NCI-H128 (cell line): ENCODE results near the gene C1orf35.

Experiments
- DNase-seq: peaks from one replicate; lab custom pipeline; 2025; ENCODE audit not compliant: unreplicated experiment; lab: John Stamatoyannopoulos, UW

The C1orf35 gene

DNA sequence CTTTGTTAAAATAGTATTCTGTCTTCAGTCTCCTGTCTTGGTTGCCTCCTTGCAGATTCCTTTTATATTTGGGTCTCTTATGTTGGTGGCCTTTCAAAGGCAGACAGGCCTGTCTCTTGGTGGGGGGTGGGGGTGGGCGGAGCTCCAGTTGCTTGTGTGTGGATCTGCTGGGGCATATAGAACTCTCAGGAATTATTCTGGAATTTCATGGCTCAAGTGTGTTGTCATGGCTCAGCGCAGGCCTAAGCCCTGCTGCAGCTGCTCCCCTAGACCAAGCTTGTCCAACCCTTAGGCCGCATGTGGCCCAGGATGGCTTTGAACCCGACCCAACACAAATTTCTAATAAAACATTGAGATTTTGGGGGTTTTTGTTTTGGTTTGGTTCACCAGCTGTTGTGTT lies 8.0 kb downstream of the C1orf35 start:
- DNase-seq: no peak

DNA sequence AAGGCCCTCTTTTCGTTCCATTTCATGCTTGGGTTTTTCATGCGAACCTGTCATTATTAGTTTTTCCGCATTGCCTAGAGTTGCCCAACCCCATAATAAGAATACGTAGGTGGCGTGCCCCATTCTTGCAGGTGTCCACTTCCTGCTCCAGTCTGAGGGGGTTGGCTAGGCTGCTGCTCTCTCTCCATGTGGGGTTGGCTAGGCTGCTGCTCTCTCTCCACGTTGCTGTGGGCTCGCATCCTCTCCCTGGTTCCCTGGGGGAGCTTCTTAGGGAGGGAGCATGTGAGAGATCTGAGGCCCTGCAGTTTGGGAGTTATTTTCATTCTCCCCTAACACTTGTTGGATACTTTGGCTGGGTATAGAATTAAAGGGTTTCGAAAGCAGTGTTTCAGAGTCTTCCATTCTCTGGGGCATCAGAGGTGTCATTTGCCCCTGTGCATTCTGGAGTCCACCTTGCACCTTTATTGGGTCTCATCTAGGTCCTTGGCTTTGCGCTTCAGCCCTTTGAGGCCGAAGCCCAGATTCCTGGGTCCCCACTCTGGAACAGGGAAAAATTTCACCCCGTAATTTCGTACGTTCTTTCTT lies 8.6 kb downstream of the C1orf35 start:
- DNase-seq: no peak

DNA sequence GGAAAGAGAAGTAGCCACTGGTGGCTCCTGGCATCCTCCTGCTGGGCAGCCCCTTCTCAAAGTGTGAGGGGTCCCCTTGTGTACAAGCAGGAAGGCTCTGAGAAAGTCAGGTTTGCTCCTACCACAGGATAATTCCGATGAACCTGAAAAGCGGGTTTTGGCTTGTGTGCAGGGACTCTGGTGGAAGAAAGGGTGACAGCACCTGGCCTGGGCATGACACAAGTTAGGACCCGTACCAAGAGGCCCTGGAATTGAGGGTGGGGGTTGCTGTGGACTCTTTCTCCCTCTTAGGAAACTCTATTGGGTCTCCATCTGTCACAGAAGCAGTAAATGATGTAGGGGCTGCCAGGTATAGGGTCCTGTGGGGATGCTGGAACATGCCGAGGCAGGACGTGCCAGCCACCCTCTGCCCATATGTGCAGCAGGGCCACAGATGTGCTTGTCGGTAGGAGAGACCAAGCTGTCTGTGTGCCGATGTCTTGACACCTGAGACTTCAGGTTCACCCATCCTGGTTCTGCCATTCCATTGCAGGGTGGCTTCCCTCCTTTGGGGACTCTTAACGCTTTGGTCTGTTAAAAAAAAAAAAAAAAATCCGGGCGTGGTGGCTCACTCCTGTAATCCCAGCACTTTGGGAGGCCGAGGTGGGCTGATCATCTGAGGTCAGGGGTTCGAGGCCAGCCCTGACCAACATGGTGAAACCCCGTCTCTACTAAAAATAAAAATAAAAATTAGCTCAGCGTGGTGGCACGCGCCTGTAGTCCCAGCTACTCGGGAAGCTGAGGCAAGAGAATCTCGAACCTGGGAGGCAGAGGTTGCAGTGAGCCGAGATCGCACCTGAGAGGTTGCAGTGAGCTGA lies 9.8 kb downstream of the C1orf35 start:
- DNase-seq: no peak

DNA sequence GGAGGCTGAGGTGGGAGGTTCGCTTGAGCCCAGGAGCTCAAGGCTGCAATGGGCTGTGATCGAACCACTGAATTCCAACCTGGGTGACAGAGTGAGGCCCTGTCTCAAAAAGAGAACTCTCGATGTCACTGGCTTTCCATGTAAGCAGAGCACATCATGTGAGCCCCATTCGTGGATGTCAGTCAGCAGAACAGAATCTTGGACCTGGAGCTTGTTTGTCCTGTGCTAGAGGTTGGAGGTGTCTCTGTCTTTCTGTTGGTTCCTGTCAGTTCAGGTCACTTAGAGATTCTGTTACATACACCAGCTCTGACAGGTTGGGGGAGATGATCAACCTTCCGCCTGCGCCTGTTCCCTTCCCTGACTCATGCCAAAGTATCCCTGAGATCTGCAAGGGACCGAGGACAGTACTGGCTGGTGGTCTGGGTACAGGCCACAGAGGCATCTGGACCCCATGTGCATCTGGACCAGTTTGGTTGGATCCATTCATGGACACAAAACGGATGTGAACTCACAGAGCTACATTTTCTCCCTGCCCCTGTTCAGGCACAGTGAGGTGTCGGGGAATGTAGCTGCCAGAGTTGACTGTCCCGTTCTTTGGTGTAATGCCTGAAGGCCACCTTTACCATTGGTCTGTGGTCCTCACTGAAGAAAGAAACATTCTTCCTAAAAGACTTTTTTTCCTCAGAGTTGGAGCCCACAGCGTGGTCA lies 10.6 kb downstream of the C1orf35 start:
- no peak for DNase-seq

DNA sequence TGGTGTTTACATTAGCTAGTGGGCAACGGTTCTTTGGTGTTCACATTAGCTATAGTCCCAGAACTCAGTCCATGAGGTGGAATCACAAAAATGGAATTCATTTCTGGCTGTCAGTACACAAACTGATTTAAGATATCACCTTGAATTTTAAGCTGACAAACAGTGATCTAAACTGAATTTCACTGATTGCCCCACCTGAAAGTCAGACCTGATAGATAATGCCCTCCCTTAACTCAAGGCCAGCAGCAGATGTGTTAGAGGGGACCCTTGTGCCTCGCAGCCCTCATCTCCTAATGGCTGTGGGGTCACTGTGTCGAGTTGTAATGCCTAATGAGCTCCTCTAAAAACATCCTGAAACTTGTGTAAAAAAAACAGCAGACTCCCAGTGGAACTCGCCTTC lies 12.0 kb downstream of the C1orf35 start:
- no peak for DNase-seq

DNA sequence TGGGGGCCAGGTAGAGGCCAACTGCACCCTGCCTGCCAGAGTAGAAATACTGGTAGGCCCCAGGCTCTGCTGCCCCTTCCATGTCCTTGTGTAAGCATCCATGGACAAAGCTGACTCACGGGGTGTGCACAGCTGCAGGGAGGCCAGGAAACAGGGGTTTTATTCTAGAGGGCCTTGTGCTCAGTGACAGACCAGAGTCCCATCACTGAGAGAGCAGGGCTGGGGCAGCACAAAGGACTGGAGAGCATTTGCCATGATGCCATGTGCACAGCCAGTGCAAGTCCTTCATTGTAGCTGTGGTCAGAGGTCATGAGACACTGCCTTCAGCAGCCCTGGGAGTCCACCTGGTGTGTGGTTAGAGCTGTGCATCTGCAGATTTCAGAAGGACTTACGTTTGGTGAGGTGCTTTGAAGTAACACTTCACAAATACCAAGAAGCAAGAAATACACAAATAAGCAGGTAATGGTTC lies 12.5 kb downstream of the C1orf35 start:
- no peak for DNase-seq

DNA sequence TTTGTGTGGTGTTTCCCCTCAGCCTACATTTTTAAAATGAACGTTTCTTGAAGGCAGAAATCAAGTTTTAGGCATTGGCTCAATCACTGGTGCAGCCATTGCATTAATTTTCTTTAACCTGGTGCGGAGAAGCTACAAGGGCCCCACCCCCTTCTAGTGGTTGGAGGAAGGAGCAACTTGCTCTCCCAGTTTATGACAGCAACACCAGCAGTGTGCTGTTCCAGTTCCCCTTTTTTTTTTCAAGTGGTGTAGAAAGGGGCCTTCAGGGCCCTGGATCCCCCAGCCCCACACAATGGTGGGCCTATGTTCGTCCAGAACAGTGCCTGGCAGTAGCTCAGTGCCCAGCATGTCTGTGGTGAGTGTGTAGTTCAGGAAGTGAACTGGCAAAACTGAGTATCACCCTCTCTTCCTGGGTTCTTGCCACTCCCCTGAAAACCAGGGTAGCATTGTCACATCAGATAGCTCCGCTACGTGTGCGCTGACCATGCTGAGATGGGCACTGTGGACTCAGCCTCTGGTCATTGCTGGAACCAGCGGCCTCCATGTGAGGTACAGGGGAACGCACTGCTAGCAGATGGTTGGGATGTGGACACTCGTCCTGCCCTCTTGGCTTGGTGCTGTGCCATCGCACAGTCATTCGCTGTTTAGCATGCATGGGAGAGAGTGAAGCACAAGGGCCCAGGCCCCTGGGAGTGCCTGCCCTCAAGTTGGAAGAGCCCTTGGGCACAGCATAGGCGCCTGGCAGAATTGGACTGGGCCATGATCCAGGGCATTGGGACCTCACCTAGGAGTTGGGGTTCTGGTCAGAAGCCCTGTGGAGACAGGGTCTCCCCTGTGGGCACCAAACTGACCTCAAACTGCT lies 13.4 kb downstream of the C1orf35 start:
- DNase-seq: no peak

DNA sequence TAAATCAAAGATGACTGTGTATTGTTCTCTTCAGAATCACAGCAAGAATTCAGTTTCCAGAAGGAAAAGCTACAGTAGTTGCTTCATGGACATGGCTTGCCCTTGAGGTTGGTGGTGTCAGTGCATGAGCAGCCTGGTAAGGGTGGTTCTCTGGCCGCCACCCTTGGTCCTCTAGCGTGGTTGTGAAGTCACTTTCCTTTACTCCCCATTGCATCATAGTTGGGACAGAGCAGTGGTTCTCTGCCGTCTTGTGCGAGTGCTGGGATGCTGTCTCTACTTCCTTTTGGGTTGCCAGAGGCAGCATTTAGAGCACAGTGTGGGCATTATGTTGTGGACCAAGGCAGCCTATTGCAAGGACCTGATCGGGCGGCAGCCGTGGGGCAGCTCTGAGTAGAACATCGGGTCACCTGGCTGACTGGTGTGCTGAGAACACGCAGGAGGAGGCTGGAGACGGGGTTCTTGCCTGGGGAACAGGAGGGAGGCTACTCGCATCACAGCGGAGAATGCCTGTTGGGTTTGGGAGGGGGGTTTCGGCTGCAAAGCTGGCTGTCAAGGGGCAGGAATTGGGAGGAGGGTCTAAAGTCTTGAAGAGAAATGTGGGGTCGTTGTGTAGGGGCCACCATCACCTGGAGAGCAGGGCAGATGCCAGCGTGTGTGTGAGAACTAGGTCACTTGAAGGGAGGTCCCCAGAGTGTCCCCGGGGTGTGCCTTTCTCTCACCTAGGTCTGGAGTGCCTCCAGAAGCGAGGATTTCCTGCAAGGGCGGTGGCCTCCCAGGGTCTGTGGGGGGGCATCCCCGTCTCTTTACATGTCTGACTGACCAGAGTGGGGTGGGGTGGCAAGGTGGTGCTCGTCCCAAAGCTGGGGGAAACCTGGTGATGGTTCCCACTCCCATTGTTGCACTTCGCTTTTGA lies 14.3 kb downstream of the C1orf35 start:
- no peak for DNase-seq

DNA sequence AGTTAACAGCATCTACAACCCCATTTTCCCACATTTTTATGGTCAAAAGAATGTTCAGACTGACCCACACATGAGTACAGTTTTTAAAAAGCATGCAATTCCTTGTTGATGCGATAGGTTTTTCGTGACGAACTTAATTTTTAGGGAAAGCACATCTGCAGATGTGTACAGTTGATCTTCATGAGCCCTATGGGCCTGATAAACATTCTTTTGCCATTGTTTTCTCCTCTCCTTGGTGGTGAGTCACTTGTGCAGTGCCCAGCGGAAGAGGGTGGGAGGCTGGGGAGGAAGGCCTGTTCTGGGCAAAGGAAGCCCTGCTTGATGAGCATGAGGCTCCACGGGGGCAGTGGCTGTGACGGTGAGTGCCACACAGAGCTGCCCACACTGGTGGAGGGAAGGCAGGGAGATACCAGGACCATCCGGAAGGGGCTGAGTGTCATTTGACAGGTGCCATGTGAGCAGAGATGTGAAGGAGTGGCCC lies 15.3 kb downstream of the C1orf35 start:
- no peak for DNase-seq

DNA sequence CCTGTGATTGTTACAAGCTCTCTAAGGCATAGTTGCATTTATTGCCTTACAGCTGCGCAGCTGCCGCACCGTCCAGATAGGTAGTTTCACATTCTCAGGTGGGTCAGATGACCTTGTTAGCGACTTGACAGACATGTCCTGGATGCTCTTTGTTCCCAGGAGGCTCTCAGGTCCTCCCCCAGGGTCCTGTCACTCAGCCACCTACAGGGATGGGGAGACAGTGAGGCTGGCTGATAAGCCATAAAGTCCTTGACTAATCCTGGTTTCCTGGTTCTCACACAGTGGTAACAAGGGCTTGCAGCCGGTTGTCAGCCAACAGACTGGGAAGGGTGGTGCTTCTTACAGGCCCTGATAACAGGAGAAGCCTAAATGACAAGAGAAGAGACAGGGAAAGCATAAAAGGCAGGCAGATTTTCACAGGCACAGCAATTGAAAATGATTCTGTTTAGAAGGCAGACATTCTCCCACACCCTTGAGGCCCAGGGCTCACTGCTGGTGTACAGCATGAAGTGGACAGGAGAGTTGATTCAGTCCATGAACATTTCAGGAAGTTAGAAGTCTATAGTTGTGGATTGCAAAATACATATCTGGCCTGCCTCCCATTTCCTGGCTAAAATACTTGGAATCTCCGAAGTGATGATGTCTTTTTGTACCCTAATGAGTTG lies 17.7 kb downstream of the C1orf35 start:
- no peak for DNase-seq

DNA sequence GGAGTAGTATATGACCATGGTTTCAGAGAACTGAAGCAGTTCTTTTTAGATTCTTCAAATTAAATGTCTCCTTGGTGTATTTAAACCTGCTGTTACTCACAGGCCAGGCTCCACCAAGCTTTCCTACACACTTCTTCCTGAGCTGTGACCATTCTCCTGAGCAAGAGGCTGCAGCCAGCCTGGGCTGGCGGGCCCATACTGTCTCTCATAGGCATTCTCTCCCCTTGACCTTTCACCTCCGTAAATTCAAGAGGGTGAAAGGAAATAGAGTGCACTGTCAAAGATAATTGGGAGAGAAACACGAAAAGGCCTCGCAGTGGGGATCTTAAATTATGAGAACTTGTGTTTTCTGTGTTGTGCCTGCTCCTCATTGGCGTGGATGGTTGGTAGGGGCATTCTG lies 18.3 kb downstream of the C1orf35 start:
- no peak for DNase-seq

DNA sequence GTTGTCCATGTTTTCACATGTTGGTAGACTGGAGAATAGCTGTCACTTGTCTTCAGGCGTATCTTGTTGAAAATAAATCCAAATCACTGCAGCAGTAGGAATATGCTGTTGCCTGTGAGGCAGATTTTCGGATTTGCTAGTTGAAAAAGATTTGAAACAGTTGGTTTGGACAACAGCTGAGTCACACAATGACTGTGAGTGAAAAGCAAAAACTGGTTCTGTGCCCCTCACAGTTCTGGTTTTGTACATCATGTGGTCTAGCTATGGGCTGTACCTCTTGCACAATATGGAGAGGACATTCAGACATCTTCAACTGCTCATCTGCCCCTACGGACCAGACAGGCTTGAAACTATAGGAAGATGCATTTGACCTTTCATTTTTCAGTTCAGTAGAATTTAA lies 18.8 kb downstream of the C1orf35 start:
- no peak for DNase-seq

DNA sequence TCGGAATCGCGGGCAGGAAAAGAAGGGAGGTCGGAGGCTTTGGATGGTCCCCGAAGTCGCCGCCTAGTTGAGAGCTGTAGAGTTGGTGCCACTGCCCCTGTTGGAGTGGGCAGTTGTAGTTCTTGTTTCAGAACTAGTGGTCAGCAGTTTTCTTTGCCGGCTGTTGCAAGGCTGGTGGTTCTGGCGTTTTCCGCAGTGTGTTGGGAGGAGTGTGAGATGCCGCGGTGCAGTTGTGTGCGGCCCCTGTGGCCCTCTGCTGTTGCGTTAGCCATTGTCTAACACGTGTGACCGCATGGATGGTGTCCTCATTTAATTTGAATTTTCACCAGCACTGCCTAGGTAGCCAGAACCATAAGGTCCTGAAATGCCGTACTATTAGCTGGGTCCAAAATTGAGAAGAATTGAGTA lies 19.2 kb downstream of the C1orf35 start:
- DNase-seq: no peak

DNA sequence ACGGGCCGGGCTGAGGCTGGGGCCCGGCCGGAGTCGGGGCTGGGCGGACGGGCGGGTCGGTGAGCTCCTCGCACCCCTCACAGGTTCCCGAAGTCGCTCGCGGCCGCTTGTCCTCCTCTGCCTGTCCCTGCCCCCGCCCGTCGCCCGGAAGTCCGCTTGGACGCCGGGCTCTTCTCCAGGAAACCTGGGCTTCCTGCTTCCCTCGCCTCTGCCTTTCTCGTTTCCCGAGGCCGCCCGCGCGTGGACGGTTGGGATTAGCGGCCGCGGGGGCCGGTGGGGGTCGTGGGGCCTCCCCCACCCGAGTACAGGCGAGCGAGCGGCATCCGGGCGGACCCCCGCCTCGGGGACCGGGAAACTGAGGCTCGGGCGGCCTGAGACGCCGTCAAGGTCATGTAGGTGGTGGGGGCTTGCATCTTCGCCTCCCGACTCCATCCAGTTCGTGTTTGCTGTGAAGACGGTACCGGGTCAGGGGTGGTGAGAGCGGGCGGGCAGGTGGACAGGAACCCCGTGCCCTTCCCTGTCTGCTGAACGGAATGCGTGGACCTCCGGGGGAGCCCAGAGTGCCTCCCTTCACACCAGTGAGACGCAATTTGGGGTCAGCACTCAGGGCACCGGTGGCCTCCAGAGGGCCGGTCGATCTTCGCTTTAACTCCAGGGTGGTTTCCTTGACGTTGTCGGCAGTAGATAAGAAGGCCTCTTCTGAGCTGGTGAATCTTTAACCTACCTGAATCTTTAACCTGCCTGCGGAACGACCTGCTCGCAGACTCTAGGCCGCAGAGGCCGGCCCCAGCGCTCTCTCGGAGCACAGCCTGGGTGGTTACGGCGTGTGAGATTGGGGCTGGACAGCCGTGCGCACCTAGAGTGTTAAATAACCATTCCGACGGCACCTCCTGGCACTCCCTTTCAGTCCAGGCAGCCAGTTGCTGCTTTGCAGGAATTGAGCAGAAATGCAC lies 19.9 kb downstream of the C1orf35 start:
- no peak for DNase-seq

DNA sequence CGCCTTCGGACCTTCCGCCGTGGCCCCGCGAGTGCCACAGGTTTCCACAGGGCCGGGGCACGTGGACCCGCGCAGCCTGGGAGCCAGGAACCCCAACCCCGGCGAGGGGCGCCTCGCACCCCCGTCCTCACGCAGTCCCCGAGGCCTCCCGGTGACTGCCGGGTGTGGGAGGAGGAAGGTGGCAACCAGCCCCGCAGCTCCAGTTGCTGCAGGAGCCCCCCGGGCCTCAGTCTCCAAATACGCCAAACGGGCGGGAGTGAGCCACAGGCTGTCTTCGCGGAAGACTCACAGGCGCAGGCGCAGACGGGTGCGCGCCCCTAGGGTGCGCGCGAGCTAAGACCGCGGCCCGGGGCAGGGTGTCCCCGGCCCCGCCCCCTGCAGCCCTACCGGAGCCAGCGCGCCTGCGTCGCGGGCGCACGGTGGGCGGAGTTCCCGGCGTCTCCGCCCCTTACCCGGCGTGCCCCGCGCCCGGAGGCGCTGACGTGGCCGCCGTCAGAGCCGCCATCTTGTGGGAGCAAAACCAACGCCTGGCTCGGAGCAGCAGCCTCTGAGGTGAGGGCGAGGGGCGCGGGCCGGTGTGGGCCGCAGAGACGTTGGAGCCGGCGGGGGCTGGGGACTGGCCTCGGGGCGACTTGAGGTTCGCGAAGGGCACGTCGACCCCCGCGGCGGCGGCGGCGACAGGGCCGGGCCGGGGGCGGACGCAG lies 20.8 kb downstream of the C1orf35 start, which contains the start of gene ARF1:
TSS of gene ARF1 (plus strand) at position 495 of the 704 bp plus-strand sequence. CDS start 14,407 bp downstream, outside the sequence.
- DNase-seq: peak; percentile 87

DNA sequence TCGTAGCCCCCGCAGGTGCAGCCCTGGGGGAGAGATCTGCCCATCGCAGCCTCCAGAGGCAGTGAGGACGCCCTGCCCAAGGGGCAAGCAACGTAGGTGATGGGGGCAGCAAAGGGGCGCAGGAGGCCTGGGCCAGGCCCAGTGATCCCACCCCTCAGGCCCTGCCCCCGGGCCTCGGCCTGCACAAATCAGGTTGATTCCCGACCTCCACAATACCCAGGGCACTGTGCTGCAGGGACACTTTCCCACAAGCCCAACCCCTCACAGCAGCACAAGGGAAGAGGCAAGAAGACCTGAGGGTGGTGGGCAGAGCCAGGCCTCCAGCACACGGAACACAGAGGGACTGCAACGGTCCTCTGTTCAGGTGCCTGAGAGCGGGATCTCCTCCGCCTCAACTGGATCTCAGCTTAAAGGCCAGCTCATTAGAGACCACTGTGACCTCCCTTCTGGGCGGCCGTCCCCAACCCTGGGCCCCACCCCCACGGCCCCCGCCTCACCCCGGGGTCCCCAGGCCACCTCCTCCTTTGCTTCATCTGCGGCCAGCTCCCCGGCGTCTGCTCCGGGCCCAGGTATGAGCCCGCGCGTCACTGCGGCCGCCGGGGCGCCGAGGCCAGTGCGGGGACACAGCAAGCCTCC lies 21.4 kb downstream of the C1orf35 start:
- DNase-seq: no peak

DNA sequence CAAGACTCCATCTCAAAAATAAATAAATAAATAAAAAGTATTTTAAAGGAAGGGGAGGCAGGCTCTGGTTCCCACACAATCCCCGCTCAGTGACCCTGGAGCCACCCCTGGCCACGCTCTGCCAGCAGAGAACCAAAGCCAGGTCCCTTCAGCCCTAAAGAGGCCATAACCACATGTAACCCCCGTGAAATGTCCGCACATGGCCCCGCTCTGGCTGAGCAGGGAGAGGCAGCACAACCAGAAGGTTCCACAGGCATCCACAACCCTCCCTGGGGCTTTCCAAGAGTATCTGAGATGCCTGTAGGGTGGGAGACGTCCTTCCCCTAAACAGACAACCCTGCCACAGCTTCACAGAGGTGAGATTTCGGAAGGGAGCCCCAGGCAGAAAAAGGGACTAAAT lies 22.0 kb downstream of the C1orf35 start:
- DNase-seq: no peak
